ENCODE results near the gene UBA52. TPM values are rescaled to one million over a fixed set of nuclear protein-coding genes. Genes with fewer than 3 reads are reported as not detected.

Gene UBA52
- total and polyA plus RNA-seq, 2 of the 13 experiments (the other 11 are each of a cell fraction or from before 2014, with no cell fraction given): 959 to 1,782 TPM

DNA sequence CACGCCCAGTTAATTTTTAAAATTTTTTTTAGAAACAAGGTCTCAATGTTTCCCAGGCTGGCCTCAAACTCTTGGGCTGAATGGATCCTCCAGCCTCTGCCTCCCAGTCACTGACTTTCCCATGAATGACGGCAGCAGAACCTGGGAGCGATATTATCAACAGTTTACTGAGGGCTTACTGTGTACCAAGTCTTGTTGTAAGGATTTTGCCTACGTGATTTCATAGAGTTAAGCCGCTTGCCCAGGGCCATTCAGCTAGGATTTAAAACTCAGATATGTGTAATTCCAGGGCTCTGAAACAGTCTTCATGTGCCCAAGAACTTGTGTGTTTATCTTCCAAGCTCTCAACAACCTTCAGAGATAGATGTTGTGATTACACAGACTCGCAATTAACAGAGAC lies 20.0 kb upstream of the UBA52 start:
- WGBS (ENCODE audit: low lambda C conversion rate): 5% methylated on average over 6 of the region's 6 CpGs
- Histone ChIP-seq H3K4me3 (replicated peaks in 1 of 3; ENCODE audit: insufficient read depth in 1 of 3, low read depth in 2 of 3, low read length in 3 of 3) (no peak overlapping the region), H3K27me3 (ENCODE audit: control insufficient read depth in 1 of 2, insufficient read depth in 2 of 2, low read length in 2 of 2) (no peaks in the 10 kb centered on the region), H2AFZ (ENCODE audit: low read length) (peak overlapping the region; percentile 70), H3K9ac (ENCODE audit: insufficient read depth, low read depth, low read length) (0 out of 2 replicates have a peak overlapping the region, but pooled peaks have one; percentile 8), H3K9me3 (ENCODE audit: low read length) (no peaks in the 10 kb centered on the region), H3K4me2 (ENCODE audit: low read depth, low read length) (peak overlapping the region; percentile 38), H3K79me2 (ENCODE audit: insufficient read depth, low read length) (no peaks in the 10 kb centered on the region), H3K36me3 (replicated peaks in 1 of 2; ENCODE audit: control insufficient read depth in 1 of 2, insufficient read depth in 2 of 2, low read length in 2 of 2) (no peaks in the 10 kb centered on the region), H3K4me1 (ENCODE audit: insufficient read depth, low read length) (peaks cover 45% of the 10 kb centered on the region), H3K27ac (ENCODE audit: extremely low read length, insufficient read depth, low read length) (no peak overlapping the region), H4K20me1 (ENCODE audit: insufficient read depth, low read length) (no peaks in the 10 kb centered on the region)
- POLR2A ChIA-PET: interaction anchor here (0.7 to 1.6 kb wide), 3 partner anchors 20 to 618 kb away, joined by 3 to 8 read pairs (median 4); partner anchors contain the start of genes MEF2B and UBA52
- DNase-seq (ENCODE audit: low spot score): no peak
- CTCF ChIA-PET (ENCODE audit: low intra/inter-chr PET ratio, low total read pairs): no interaction called here
- TF ChIP-seq, protein P1, sequence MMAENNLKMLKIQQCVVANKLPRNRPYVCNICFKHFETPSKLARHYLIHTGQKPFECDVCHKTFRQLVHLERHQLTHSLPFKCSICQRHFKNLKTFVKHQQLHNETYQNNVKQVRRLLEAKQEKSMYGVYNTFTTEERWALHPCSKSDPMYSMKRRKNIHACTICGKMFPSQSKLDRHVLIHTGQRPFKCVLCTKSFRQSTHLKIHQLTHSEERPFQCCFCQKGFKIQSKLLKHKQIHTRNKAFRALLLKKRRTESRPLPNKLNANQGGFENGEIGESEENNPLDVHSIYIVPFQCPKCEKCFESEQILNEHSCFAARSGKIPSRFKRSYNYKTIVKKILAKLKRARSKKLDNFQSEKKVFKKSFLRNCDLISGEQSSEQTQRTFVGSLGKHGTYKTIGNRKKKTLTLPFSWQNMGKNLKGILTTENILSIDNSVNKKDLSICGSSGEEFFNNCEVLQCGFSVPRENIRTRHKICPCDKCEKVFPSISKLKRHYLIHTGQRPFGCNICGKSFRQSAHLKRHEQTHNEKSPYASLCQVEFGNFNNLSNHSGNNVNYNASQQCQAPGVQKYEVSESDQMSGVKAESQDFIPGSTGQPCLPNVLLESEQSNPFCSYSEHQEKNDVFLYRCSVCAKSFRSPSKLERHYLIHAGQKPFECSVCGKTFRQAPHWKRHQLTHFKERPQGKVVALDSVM (CRISPR knock-in tag; IDR thresholded peaks at IDR 0.05): peak; percentile 89
- no peak for TF ChIP-seq ARNTL (CRISPR knock-in tag; IDR thresholded peaks at IDR 0.05)
- TF ChIP-seq, protein P2, sequence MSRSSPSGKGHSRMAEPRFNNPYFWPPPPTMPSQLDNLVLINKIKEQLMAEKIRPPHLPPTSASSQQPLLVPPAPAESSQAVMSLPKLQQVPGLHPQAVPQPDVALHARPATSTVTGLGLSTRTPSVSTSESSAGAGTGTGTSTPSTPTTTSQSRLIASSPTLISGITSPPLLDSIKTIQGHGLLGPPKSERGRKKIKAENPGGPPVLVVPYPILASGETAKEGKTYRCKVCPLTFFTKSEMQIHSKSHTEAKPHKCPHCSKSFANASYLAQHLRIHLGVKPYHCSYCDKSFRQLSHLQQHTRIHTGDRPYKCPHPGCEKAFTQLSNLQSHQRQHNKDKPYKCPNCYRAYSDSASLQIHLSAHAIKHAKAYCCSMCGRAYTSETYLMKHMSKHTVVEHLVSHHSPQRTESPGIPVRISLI (CRISPR knock-in tag; IDR thresholded peaks at IDR 0.05; ENCODE audit: borderline replicate concordance): peak; percentile 10; the same call in 1 of the 2 replicates
- TF ChIP-seq PAF1 (CRISPR knock-in tag; IDR thresholded peaks at IDR 0.05): no peak
- in situ Hi-C loops (cut with HindIII; ENCODE audit: extremely low pct_ligation_motif_present, low pct_unique_long_range_greater_than_20kb) (no loop called here), intact Hi-C loops (cut with micrococcal nuclease; ENCODE audit: unreplicated experiment) (no loop called here)
- BruUV-seq (replicated peaks): no TSS peak
- FAIRE-seq: no peak
- ATAC-seq: peak; percentile 58
